Small intestine (tissue), 7 donors: ENCODE results near the gene SWI5. TPM values are rescaled to one million over a fixed set of nuclear protein-coding genes. Genes with fewer than 3 reads are reported as not detected.

Experiments
- DNase-seq, 2 donors: peaks; one replicate each; pipeline versions ENCODE4 v3.0.0 to v3.0.0-alpha.2; 2013
- FAIRE-seq: peaks from 2 replicates; lab custom pipeline; 2012; peaks lifted over from hg19 to GRCh38; lab: Jason Lieb, UNC
- H3K27ac ChIP-seq, 3 donors: one replicate each; pipeline ENCODE4 v1.5.1; 2013; ENCODE audit warnings: low read length in 2 of 3, mild to moderate bottlenecking in 2 of 3, control low read depth in 1 of 3, inconsistent platforms in 1 of 3, low read depth in 1 of 3, moderate library complexity in 1 of 3
- H3K27me3 ChIP-seq, 3 donors: one replicate each; pipeline ENCODE4 v1.6.1; 2013; ENCODE audit warnings: low read length in 3 of 3, inconsistent platforms in 1 of 3; ENCODE audit not compliant: control insufficient read depth in 3 of 3, insufficient read depth in 3 of 3
- H3K36me3 ChIP-seq, 3 donors: one replicate each; pipeline ENCODE4 v1.6.1; 2013; ENCODE audit warnings: low read length in 3 of 3, inconsistent platforms in 1 of 3, low read depth in 1 of 3, mild to moderate bottlenecking in 1 of 3, moderate library complexity in 1 of 3; ENCODE audit not compliant: control insufficient read depth in 3 of 3, insufficient read depth in 2 of 3
- H3K4me1 ChIP-seq, 3 donors: one replicate each; pipeline ENCODE4 v1.6.1; 2013; ENCODE audit warnings: low read length in 2 of 3, inconsistent platforms in 1 of 3, low read depth in 1 of 3, mild to moderate bottlenecking in 1 of 3, moderate library complexity in 1 of 3; ENCODE audit not compliant: control insufficient read depth in 3 of 3, insufficient read depth in 2 of 3
- H3K4me3 ChIP-seq, 3 donors: one replicate each; pipeline ENCODE4 v1.5.1; 2013; ENCODE audit warnings: low read length in 3 of 3, control low read depth in 1 of 3, inconsistent platforms in 1 of 3, low read depth in 1 of 3, mild to moderate bottlenecking in 1 of 3, moderate library complexity in 1 of 3
- H3K9me3 ChIP-seq, 2 donors: one replicate each; pipeline ENCODE4 v1.6.1; 2013; ENCODE audit warnings: low read depth in 1 of 2, low read length in 1 of 2; ENCODE audit not compliant: control insufficient read depth in 2 of 2, insufficient read depth in 1 of 2
- WGBS, 3 donors: extraction: QIAGEN DNeasy Blood & Tissue Kit; methylation state at CpG; one replicate each; pipeline ENCODE4 v1.1.7; 2013; 5-methylcytosine and 5-hydroxymethylcytosine counted together
- polyA plus RNA-seq, 4 donors: library from polyadenylated mRNA; stranded (reverse) in 3 of 4; unstranded in 1 of 4; fragments of 200-250 nt in 3 of 4; fragments of 120-200 nt in 1 of 4; gene quantifications; one replicate each; pipeline versions ENCODE4 v1.2.1 to v1.2.3, GENCODE V29; 2013
- donor health status: healthy with polysubstance abuse.
- donor health status: control.
- donor health status: control.
- donor health status: Bipolar disorder and iron deficiency.
- donor health status: healthy.

The SWI5 gene
- polyA plus RNA-seq, 4 donors: 21.4 to 38.5 (median 33.5) TPM

DNA sequence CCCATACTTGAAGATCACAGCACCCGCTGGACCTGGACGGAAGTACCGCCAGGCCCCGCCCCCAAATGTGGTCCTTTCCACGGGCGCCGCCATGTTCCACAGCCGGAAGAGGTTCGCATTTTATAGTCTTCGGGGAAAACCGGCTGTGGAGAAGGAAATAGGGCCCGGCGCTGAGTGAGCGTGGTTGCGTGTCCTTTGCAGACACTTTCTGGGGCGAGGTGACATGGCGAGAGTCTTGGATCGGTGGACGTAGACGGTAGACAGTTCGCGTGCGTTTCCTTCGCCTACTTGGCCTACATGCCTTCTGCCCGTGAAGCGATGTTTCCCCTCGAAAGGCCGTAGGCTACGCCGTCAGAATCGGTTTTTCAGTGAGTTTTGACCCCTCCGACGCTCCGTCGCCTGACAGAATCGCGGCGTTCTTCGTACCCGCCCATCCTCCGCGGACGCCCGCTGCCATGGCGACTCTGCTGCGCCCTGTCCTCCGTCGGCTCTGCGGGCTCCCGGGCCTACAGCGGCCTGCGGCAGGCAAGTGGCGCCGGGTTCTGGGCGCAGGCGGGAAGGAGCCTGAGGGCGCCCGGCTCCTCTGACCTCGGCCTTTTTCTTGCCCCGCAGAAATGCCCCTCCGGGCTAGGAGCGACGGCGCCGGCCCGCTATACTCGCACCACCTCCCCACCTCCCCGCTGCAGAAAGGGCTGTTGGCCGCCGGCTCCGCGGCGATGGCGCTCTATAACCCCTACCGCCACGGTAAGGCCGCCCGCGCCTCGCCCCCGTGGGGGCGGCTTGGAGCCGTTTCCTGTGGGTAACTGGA, 46.5 kb downstream of the SWI5 start, which contains the start of the genes COQ4 and TRUB2:
COQ4 (plus strand) TSS at position 436 of the 808 bp plus-strand sequence; CDS start at position 456, 20 bp downstream.
TRUB2 (minus strand) TSS at position 44 of the 808 bp plus-strand sequence; CDS start at position 5, 39 bp downstream.
- DNase-seq (peak; percentile 96 to 99), FAIRE-seq (no peak)
- H3K4me3 ChIP-seq: peak within 1 kb of the TSS; percentile 83 to 88 (median 88)
- H3K9me3 ChIP-seq: no peaks in the 10 kb centered on the region
- peaks cover 3 to 19% (median 7%) of the 10 kb centered on the region in 3 donors for H3K4me1 ChIP-seq
- 0 to 1% (median 0%) methylated on average over 70 to 83 of the region's 83 CpGs for WGBS, 3 donors
- no peaks in the 10 kb centered on the region for H3K27me3 ChIP-seq
- H3K27ac ChIP-seq: peak within 1 kb of the TSS; percentile 85 to 99 (median 88)
- H3K36me3 ChIP-seq: peaks cover 0 to 69% (median 3%) of the 10 kb centered on the region in 3 donors

DNA sequence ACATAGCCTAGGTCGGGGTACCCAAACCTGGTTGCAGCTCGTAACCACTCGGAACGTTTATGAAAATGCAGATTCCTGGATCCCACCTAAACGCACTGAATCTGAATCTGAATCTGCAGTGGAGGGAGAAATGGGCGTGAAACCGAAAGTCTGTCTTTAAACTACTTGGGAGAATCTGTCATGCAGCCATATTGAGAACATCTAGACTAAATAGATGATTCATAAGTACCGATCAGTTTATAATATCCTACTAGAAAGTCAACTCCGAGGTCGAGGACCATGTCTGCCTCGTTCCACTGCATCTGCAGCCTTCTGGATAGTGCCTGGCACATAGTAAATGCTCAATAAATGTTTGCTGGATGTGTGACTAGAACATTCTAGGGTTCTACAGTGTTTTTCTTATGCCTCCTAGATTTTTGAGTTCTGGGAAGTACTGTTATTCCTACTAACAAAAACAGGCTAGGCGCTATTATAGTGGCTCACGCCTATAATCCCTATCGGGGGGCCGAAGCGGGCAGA, 47.2 kb downstream of the SWI5 start:
- no peaks in the 10 kb centered on the region for H3K27me3 ChIP-seq
- H3K27ac ChIP-seq: peak overlapping the region; percentile 85 to 99 (median 88)
- H3K4me3 ChIP-seq: peak overlapping the region; percentile 83 to 88 (median 88)
- 17 to 22% (median 19%) methylated on average over 16 of the region's 16 CpGs for WGBS, 3 donors
- H3K4me1 ChIP-seq: peaks cover 7 to 26% (median 9%) of the 10 kb centered on the region in 3 donors
- no peaks in the 10 kb centered on the region for H3K9me3 ChIP-seq
- peaks cover 0 to 71% (median 3%) of the 10 kb centered on the region in 3 donors for H3K36me3 ChIP-seq
- FAIRE-seq (no peak), DNase-seq (peak in 1 of 2 donors; percentile 44)

DNA sequence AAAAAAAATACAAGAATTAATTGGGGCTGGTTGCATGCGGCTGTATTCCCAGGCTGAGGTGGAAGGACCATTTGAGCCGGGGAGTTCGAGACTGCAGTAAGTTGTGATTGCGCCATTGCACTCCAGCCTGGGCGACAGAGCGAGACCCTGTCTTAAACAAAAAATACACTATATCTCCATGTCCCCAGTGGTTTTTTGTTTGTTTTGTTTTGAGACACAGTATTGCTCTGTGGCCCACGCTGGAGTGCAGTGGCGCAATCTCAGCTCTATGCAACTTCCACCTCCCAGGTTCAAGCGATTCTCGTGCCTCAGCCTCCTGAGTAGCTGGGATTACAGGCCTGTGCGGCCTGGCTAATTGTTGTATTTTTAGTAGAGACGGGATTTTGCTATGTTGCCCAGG, 47.7 kb downstream of the SWI5 start:
- peaks cover 0 to 71% (median 3%) of the 10 kb centered on the region in 3 donors for H3K36me3 ChIP-seq
- H3K27ac ChIP-seq: peak overlapping the region in 2 of 3 donors; percentile 88 to 99
- DNase-seq (no peak), FAIRE-seq (no peak)
- 81 to 87% (median 85%) methylated on average over 12 of the region's 12 CpGs for WGBS, 3 donors
- H3K4me1 ChIP-seq: peaks cover 7 to 31% (median 11%) of the 10 kb centered on the region in 3 donors
- H3K9me3 ChIP-seq: no peaks in the 10 kb centered on the region
- H3K27me3 ChIP-seq: no peaks in the 10 kb centered on the region
- H3K4me3 ChIP-seq: peak overlapping the region in 2 of 3 donors; percentile 83 to 88

DNA sequence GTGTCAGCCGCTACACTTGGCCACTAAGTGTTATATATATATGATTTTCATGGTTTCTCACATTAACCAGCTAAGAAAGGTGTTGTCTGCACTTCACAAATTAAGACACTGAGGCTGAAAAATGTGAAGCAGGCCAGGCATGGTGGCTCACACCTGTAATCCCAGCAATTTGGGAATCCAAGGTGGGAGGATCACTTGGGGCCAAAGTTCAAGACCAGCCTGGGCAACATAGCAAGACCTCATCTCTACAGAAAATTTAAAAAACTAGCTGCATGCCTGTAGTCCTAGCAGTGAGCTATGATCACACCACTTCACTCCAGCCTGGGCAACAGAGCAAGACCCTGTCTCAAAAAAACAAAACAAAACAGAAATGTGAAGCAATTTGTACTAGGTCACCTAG, 48.3 kb downstream of the SWI5 start:
- H3K4me3 ChIP-seq: no peak overlapping the region
- 85 to 100% (median 89%) methylated on average over 1 of the region's 1 CpG for WGBS, 3 donors
- DNase-seq: no peak
- peaks cover 0 to 70% (median 3%) of the 10 kb centered on the region in 3 donors for H3K36me3 ChIP-seq
- H3K4me1 ChIP-seq: peaks cover 7 to 37% (median 11%) of the 10 kb centered on the region in 3 donors
- no peak overlapping the region for H3K27ac ChIP-seq
- FAIRE-seq: no peak
- no peaks in the 10 kb centered on the region for H3K9me3 ChIP-seq
- no peaks in the 10 kb centered on the region for H3K27me3 ChIP-seq

DNA sequence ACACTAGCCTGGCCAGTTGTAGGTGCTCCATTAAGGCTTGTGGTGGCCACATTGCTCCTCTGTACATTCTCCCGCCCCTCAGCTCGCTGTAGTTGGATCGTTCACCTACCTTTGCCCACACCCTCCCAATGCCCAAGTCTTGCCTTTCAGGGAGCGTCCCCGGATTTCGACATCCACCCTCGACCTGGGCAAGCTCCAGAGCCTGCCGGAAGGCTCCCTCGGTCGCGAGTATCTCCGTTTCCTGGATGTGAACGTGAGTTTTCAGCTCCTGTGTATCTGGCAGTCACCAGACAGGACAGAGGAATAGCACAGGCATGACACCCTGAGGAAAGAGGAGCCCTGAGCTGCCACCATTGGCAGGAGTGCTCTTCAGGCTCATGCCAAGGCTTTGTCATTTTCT, 49.6 kb downstream of the SWI5 start:
- Histone ChIP-seq H3K4me3 (no peak overlapping the region), H3K9me3 (no peaks in the 10 kb centered on the region), H3K27me3 (no peaks in the 10 kb centered on the region), H3K36me3 (peaks cover 0 to 60% (median 3%) of the 10 kb centered on the region in 3 donors), H3K27ac (no peak overlapping the region), H3K4me1 (peaks cover 7 to 43% (median 14%) of the 10 kb centered on the region in 3 donors)
- FAIRE-seq: no peak
- no peak for DNase-seq
- WGBS, 3 donors: 73 to 85% (median 82%) methylated on average over 13 of the region's 13 CpGs

DNA sequence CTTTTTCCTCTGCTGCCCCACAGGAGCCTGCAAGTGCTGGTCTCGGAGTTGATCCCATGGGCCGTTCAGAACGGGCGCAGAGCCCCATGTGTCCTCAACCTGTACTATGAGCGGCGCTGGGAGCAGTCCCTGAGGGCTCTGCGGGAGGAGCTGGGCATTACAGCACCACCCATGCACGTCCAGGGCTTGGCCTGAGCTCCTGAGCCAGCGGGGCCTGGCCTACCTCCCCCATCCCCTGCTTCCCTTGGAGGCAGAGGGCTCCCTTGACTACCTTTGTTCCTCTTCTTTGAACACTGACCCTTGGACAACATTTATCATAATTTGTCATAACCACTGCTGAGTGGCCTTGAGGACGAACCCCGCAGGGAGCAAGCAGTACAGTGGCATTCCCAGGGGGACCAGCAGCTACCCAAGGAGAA, 57.4 kb downstream of the SWI5 start:
- no peak for FAIRE-seq
- no peak overlapping the region for H3K4me3 ChIP-seq

DNA sequence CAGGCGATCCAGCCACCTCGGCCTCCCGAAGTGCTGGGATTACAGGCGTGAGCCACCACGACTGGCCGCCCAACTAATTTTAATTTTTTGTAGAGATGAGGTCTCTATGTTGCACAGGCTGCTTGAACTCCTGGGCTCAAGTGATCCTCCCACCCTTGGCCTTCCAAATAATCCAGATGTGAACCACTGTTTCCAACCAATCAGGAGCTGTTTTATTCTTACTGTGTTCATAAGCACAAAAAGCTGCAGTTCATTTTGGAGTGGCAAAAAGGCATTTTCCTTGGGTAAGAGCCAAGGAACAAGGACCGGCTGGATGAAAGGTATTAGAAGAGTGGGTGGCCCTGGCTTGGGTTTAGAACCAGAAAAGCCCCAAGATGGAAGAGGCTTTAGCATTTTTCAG, 59.1 kb downstream of the SWI5 start:
- DNase-seq (no peak), FAIRE-seq (no peak)
- Histone ChIP-seq H3K36me3 (peaks cover 0 to 42% (median 2%) of the 10 kb centered on the region in 3 donors), H3K27me3 (no peaks in the 10 kb centered on the region), H3K4me1 (peaks cover 0 to 21% (median 11%) of the 10 kb centered on the region in 3 donors), H3K27ac (no peak overlapping the region), H3K9me3 (no peaks in the 10 kb centered on the region), H3K4me3 (no peak overlapping the region)
- WGBS, 3 donors: 83 to 99% (median 83%) methylated on average over 7 of the region's 7 CpGs

More for the DNA sequence above, 57.4 kb downstream of the SWI5 start:
- peaks cover 0 to 36% (median 14%) of the 10 kb centered on the region in 3 donors for H3K4me1 ChIP-seq
- peak overlapping the region in 2 of 3 donors; percentile 27 to 34 for H3K27ac ChIP-seq
- DNase-seq: peak; percentile 68 to 78
- no peaks in the 10 kb centered on the region for H3K9me3 ChIP-seq
- H3K27me3 ChIP-seq: no peaks in the 10 kb centered on the region
- 38 to 72% (median 49%) methylated on average over 11 of the region's 11 CpGs for WGBS, 3 donors
- H3K36me3 ChIP-seq: peaks cover 0 to 48% (median 2%) of the 10 kb centered on the region in 3 donors

DNA sequence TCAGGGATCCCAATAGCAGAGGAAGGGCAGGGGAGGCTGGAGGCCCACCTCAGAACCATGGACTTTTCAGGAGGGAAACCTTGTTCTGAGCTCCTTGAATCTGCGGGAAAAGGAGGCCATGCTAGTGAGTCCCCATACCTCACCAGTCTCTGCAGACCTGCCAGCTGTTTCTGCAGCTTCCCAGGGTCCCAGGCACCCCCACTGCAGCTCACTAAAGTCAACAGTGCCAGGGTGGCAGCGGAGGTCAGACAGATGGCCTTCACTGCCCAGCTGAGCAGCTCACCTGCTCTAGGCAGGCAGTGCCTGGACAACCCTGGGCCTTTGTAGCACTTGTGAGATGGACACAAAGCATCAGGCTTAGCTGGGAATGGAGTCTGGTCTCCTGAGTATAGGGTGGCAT, 59.8 kb downstream of the SWI5 start:
- no peak for DNase-seq
- WGBS, 3 donors: 85 to 93% (median 88%) methylated on average over 2 of the region's 2 CpGs
- Histone ChIP-seq H3K27ac (no peak overlapping the region), H3K27me3 (no peaks in the 10 kb centered on the region), H3K9me3 (no peaks in the 10 kb centered on the region), H3K4me1 (peaks cover 0 to 21% (median 11%) of the 10 kb centered on the region in 3 donors), H3K36me3 (peaks cover 0 to 42% (median 2%) of the 10 kb centered on the region in 3 donors), H3K4me3 (no peak overlapping the region)
- no peak for FAIRE-seq
